ENCODE measurements around the gene DHRS7B. TPM values are rescaled to one million over a fixed set of nuclear protein-coding genes. Genes with fewer than 3 reads are reported as not detected.

Gene DHRS7B
- total RNA-seq, 6 experiments from 2014 or later = 10.1 to 34.2 (median 14.8) TPM

- ATAC-seq (no peak), DNase-seq (peak in 1 of 3 donors; percentile 58)
- H3K36me3 ChIP-seq = peaks cover 0 to 14% (median 1%) of the 10 kb centered on the region in 4 donors
- H3K4me1 ChIP-seq = peaks cover 0 to 24% (median 3%) of the 10 kb centered on the region in 4 donors
- WGBS (ENCODE audit: insufficient coverage, low coverage, low lambda C conversion rate, missing lambda C conversion rate) = 73% methylated on average over 5 of the region's 17 CpGs
- H3K27me3 ChIP-seq = no peaks in the 10 kb centered on the region
- TF ChIP-seq CTCF (IDR thresholded peaks at IDR 0.05) = no peak
- TF ChIP-seq POLR2A (IDR thresholded peaks at IDR 0.05) = no peak
- H3K4me3 ChIP-seq = no peak overlapping the region
- no peaks in the 10 kb centered on the region for H3K9me3 ChIP-seq
- intact Hi-C loops (cut with DNase I) = no loop called here
- no peak overlapping the region for H3K27ac ChIP-seq
Observed at GRCh38 chr17:21209511-21210175, 82.9 kb downstream of the DHRS7B start.

GRCh38 chr17:21210411-21211076 is 83.8 kb downstream of the DHRS7B start:
- 69% methylated on average over 4 of the region's 15 CpGs for WGBS (ENCODE audit: insufficient coverage, low coverage, low lambda C conversion rate, missing lambda C conversion rate)
- H3K4me3 ChIP-seq = no peak overlapping the region
- no peak for ATAC-seq
- peaks cover 0 to 14% (median under 1%) of the 10 kb centered on the region in 4 donors for H3K36me3 ChIP-seq
- H3K9me3 ChIP-seq = no peaks in the 10 kb centered on the region
- H3K27ac ChIP-seq = no peak overlapping the region
- no peaks in the 10 kb centered on the region for H3K27me3 ChIP-seq
- no peak for DNase-seq
- TF ChIP-seq POLR2A (IDR thresholded peaks at IDR 0.05) = no peak
- TF ChIP-seq CTCF (IDR thresholded peaks at IDR 0.05) = no peak
- intact Hi-C loops (cut with DNase I) = no loop called here
- H3K4me1 ChIP-seq = peaks cover 0 to 27% (median 3%) of the 10 kb centered on the region in 4 donors

- DNase-seq (no peak), ATAC-seq (no peak)
- no peak for TF ChIP-seq CTCF (IDR thresholded peaks at IDR 0.05)
- TF ChIP-seq POLR2A (IDR thresholded peaks at IDR 0.05) = no peak
- Histone ChIP-seq H3K4me1 (peaks cover 0 to 27% (median 3%) of the 10 kb centered on the region in 4 donors), H3K36me3 (peaks cover 0 to 14% (median 0%) of the 10 kb centered on the region in 4 donors), H3K4me3 (no peak overlapping the region), H3K27ac (no peak overlapping the region), H3K9me3 (no peaks in the 10 kb centered on the region), H3K27me3 (no peaks in the 10 kb centered on the region)
- intact Hi-C loops (cut with DNase I) = no loop called here
- WGBS (ENCODE audit: insufficient coverage, low coverage, low lambda C conversion rate, missing lambda C conversion rate) = 38% methylated on average over 5 of the region's 9 CpGs
Observed at GRCh38 chr17:21211825-21212479, 85.2 kb downstream of the DHRS7B start.

- intact Hi-C loops (cut with DNase I) = no loop called here
- 7% methylated on average over 13 of the region's 18 CpGs for WGBS (ENCODE audit: insufficient coverage, low coverage, low lambda C conversion rate, missing lambda C conversion rate)
- no peak for TF ChIP-seq POLR2A (IDR thresholded peaks at IDR 0.05)
- no peak for TF ChIP-seq CTCF (IDR thresholded peaks at IDR 0.05)
- DNase-seq (no peak), ATAC-seq (no peak)
- Histone ChIP-seq H3K36me3 (peaks cover 0 to 14% (median 0%) of the 10 kb centered on the region in 4 donors), H3K9me3 (no peaks in the 10 kb centered on the region), H3K27me3 (no peaks in the 10 kb centered on the region), H3K4me1 (peaks cover 0 to 27% (median 3%) of the 10 kb centered on the region in 4 donors), H3K27ac (peak overlapping the region; percentile 85 to 90 (median 86)), H3K4me3 (peak overlapping the region; percentile 80 to 100 (median 90))
Observed at GRCh38 chr17:21212826-21213637, 86.3 kb downstream of the DHRS7B start.

Measured in right lobe of liver (tissue), 6 donors.